BLaER1 treated with 17β-estradiol and CSF1 and Interleukin-3, amounts not matched to agents 10 nM and 100 nM (cell line): ENCODE results near the gene GATA2.
A peak's percentile ranks its signal among the peaks of the same experiment; 100 is the strongest.

Source experiments
- H3K27ac ChIP-seq, 11 experiments: shearing (Covaris generic); formaldehyde crosslinking; 2 replicates each; pipeline ENCODE4 v1.8.1; 2022
- H3K27me3 ChIP-seq, 11 experiments: shearing (Covaris generic); formaldehyde crosslinking; 2 replicates each; pipeline ENCODE4 v1.8.1; 2022
- H3K36me3 ChIP-seq, 11 experiments: shearing (Covaris generic); formaldehyde crosslinking; 2 replicates each; pipeline ENCODE4 v1.8.1; 2022
- H3K4me1 ChIP-seq, 10 experiments: shearing (Covaris generic); formaldehyde crosslinking; 2 replicates each; pipeline ENCODE4 v1.8.1; 2022
- H3K4me2 ChIP-seq, 11 experiments: shearing (Covaris generic); formaldehyde crosslinking; 2 replicates each; pipeline ENCODE4 v1.8.1; 2022
- H3K4me3 ChIP-seq, 10 experiments: shearing (Covaris generic); formaldehyde crosslinking; 2 replicates each; pipeline ENCODE4 v1.8.1; 2022
- H3K9ac ChIP-seq, 11 experiments: shearing (Covaris generic); formaldehyde crosslinking; 2 replicates each; pipeline ENCODE4 v1.8.1; 2022
- H3K9me3 ChIP-seq, 11 experiments: shearing (Covaris generic); formaldehyde crosslinking; replicated peaks in 1 of 11; 2 replicates each; pipeline ENCODE4 v1.8.1; 2022
- H4K20me1 ChIP-seq, 11 experiments: shearing (Covaris generic); formaldehyde crosslinking; 2 replicates each; pipeline ENCODE4 v1.8.1; 2022
- Cebpa-rat ChIP-seq, 11 experiments: shearing (Covaris generic); IDR thresholded peaks; 2 replicates each; pipeline ENCODE4 v1.8.1; 2022

Gene GATA2

DNA sequence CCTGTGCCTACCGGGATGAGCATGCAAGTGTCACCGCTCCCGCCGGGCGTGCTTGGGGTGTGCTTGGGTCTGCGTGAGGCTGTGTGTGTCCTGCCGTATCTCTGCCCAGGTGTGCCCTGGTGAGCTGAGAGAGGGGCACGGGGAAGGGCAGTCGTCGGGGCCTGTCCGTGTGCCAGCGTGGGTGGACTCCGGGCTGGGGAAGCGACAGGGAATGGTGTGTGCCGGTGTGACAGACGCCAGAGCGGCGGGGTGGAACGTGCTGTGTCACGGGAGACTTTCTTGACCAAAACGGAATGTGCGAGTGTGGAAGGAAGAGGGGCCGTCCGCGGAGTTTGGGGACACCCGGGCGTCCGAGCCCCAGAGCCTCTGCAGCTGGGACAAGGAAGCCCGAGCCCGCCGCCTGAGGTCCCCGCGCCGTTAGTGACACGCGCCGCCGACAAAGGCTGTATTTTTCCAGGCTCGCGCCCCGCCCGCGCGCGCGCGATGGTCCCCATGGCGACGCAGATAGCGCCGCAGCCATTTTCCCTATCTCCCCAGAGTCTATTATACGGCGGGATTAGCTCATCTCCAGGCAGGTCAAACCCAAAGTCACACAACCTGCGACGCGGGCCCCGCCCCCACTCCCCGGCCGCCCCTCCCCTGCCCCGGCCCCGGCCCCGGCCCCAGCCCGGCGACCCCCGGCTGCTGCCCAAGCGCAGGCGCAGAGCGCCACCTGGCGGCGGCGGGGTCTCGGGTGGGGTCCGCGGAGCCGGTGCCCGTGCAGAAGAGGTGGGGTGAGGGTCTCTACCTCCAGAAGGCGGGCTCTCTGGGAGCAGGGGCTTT lies 4.5 kb upstream of the GATA2 start:
- no peak overlapping the region for H3K27ac ChIP-seq

DNA sequence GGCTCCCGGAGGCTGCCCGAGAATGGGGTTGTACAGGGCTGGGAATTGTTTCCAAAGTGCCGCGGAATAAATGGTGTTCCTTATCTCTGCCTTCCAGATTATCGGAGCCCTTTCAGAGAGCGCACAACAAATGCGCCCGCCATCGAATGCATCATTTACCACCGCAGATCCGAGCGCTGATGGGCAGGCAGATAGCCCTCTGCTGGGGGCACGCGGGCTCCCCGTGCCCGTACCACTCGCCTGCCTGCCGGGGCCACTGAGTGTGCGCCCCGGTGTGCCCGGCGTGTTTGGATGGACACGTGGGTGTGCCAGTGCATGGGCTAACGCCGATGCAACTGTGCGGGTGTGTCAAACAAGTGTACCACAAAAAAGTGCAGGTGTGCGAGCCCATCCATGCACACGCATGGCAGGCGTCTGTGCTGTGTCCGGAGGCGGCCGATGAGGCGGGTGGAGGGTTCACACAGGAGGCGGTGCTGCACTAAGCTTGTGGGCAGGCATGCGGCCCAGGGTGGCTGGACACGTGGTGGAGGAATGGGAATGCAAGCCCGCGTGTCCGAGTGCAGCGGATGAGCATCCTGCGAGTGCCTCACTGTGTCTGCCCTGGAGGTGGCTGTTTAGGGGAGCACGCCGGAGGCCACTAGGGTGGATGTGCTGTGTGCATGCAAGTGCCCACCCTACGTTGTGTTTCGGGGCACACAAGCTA lies 3.8 kb upstream of the GATA2 start:
- no peaks in the 10 kb centered on the region for H3K36me3 ChIP-seq
- H3K4me2 ChIP-seq = peak overlapping the region; percentile 79 to 95 (median 90); a peak in 20 of 22 replicates
- no peak for TF ChIP-seq Cebpa-rat (IDR thresholded peaks at IDR 0.05)
- peak overlapping the region in 8 of 10 experiments; percentile 48 to 67 (median 60); a peak in 8 of 20 replicates for H3K4me3 ChIP-seq
- H4K20me1 ChIP-seq = peaks cover 0 to 55% (median 28%) of the 10 kb centered on the region in 11 experiments; a peak in 20 of 22 replicates
- H3K27me3 ChIP-seq = peaks cover 59 to 79% (median 72%) of the 10 kb centered on the region in 11 experiments
- peaks cover 0 to 15% (median 9%) of the 10 kb centered on the region in 10 experiments; a peak in 11 of 20 replicates for H3K4me1 ChIP-seq
- no peak overlapping the region; a peak in 1 of 22 replicates for H3K9ac ChIP-seq
- H3K9me3 ChIP-seq = no peaks in the 10 kb centered on the region
- no peak overlapping the region for H3K27ac ChIP-seq

More for the DNA sequence above, 4.5 kb upstream of the GATA2 start:
- no peaks in the 10 kb centered on the region for H3K36me3 ChIP-seq
- H3K27me3 ChIP-seq = peaks cover 51 to 71% (median 64%) of the 10 kb centered on the region in 11 experiments
- H3K9ac ChIP-seq = peak overlapping the region in 9 of 11 experiments; percentile 10 to 65 (median 55); a peak in 14 of 22 replicates
- peak overlapping the region; percentile 48 to 67 (median 60) for H3K4me3 ChIP-seq
- no peak for TF ChIP-seq Cebpa-rat (IDR thresholded peaks at IDR 0.05)
- peaks cover 0 to 47% (median 20%) of the 10 kb centered on the region in 11 experiments; a peak in 20 of 22 replicates for H4K20me1 ChIP-seq
- H3K9me3 ChIP-seq = no peaks in the 10 kb centered on the region
- H3K4me2 ChIP-seq = peak overlapping the region; percentile 79 to 95 (median 90)
- peaks cover 0 to 12% (median 5%) of the 10 kb centered on the region in 10 experiments; a peak in 11 of 20 replicates for H3K4me1 ChIP-seq

DNA sequence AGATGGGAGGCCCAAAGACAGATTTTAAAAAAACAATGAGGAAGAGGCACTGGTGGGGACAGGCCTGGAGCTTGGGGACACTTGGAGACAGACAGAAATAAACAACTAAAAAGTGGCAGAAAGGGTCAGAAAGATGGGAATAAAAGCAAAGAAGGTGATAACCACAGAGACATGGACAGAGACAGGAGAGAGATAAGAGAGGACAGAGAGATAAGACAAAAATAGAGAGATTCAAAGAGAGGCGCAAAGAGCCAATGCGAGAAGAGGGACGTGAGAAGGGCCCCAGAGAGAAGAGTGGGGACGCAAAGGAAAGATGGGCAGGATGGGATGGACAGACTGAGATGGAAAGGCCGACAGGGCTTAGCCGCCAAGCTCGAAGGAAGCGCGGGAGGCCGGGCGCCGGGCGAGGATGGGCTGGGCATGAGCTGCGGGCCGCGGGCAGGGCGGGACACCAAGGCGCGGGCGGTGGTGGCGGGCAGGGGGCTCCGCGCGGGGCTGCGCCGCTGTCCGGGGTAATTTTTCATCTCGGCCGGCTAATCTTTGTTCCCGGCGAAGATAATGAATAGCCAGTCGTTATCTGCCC lies 3.1 kb upstream of the GATA2 start:
- no peak overlapping the region for H3K4me2 ChIP-seq
- no peak overlapping the region for H3K27ac ChIP-seq
- H3K4me3 ChIP-seq = no peak overlapping the region
- no peak for TF ChIP-seq Cebpa-rat (IDR thresholded peaks at IDR 0.05)
- H3K9me3 ChIP-seq = no peaks in the 10 kb centered on the region
- H3K36me3 ChIP-seq = no peaks in the 10 kb centered on the region
- H4K20me1 ChIP-seq = peaks cover 0 to 61% (median 34%) of the 10 kb centered on the region in 11 experiments; a peak in 20 of 22 replicates
- peaks cover 65 to 85% (median 78%) of the 10 kb centered on the region in 11 experiments for H3K27me3 ChIP-seq
- peaks cover 0 to 15% (median 9%) of the 10 kb centered on the region in 10 experiments; a peak in 11 of 20 replicates for H3K4me1 ChIP-seq
- no peak overlapping the region for H3K9ac ChIP-seq

DNA sequence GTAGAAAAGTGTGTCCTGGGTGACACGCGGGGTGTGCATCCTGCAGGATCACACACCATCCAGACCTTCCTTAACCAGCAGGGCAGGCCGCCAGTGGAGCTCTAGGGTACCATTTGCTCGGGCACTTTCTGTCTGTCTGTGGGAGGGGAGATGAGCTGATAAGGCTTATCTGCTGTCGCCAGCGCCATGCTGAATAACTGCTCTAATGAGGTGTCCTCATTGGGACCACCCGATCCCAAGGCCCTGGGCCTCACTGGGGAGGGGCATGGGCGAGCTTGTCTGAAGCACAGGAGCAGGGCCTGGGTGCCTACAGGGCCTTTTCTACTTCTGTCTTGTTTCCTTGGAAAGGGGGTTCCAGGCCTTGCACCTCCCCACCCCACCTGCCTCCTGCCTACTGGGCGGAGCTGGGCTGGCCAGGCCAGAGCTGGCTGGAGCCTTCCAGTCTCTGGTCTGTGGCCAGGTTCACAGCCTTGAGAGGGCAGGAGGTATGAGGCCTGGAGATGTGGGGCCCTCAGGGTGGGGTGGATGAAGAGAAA lies 2.5 kb upstream of the GATA2 start:
- TF ChIP-seq Cebpa-rat (IDR thresholded peaks at IDR 0.05) = no peak
- Histone ChIP-seq H3K9me3 (no peaks in the 10 kb centered on the region; a peak in 1 of 22 replicates), H3K27ac (no peak overlapping the region), H4K20me1 (peaks cover 0 to 67% (median 40%) of the 10 kb centered on the region in 11 experiments; a peak in 20 of 22 replicates), H3K36me3 (no peaks in the 10 kb centered on the region), H3K9ac (no peak overlapping the region), H3K27me3 (peaks cover 71 to 91% (median 84%) of the 10 kb centered on the region in 11 experiments), H3K4me2 (no peak overlapping the region), H3K4me1 (peaks cover 0 to 15% (median 10%) of the 10 kb centered on the region in 10 experiments; a peak in 12 of 20 replicates), H3K4me3 (no peak overlapping the region)

DNA sequence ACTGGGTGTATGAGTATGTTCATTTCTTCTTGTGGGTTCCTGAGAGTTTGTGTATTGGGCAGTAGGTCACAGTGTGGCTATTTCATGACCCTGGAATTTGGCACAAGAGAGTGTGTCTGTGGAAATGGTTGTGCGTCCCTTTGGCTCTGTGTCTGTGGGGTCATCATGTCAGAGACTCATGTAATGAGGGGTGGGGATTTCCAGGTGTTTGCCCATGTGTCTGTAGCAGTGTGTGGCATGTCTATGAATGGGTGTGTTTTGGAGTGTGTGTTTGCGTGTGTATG lies 1.3 kb upstream of the GATA2 start:
- Histone ChIP-seq H3K36me3 (no peaks in the 10 kb centered on the region), H3K4me2 (no peak overlapping the region), H4K20me1 (peaks cover 4 to 79% (median 52%) of the 10 kb centered on the region in 11 experiments; a peak in 20 of 22 replicates), H3K9ac (no peak overlapping the region), H3K27ac (no peak overlapping the region), H3K9me3 (no peaks in the 10 kb centered on the region; a peak in 1 of 22 replicates), H3K4me3 (no peak overlapping the region), H3K27me3 (peaks cover 83 to 98% (median 95%) of the 10 kb centered on the region in 11 experiments), H3K4me1 (peaks cover 9 to 27% (median 21%) of the 10 kb centered on the region in 10 experiments)
- no peak for TF ChIP-seq Cebpa-rat (IDR thresholded peaks at IDR 0.05)

DNA sequence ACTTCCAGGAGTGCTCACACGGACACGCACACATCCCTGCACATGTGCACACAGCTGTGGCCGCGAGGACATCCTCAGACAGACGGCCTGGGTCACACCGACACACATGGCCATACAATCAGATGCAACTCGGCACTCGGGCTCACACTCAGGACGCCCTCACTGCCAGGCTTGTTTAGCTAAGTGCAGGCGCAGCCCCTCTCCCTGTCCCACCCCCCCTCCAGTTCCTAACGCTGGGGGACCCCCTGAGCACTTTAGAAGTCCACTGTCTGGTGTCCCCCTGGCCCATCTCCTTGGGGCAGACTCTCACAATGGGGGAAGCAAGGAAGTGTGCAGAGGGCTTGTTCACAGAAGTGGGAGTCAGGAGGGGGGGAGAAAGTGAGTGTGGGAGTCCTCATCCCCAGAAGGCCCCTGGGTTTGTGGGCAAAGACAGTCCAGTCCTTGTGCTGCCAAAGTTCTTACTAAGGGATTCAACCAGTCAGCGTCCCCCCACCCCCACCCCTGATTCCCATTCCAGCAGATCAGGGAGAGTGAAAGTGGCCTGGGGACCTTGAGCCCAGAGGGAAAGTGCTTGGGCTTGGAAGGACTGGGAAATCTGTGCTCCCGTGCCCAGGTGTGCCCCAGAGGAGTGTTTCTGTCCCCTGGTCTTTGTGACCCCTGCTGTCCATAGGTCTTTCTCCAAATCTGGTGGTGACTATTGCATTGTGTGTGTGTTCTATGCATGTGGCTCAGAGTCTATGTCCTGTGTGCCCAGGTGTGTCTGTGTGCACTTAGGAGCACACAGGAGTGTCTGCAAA lies 767 bp upstream of the GATA2 start:
- Histone ChIP-seq H3K9ac (no peak overlapping the region), H3K36me3 (no peaks in the 10 kb centered on the region), H3K4me3 (no peak overlapping the region), H3K27ac (no peak overlapping the region), H3K4me1 (peaks cover 15 to 32% (median 27%) of the 10 kb centered on the region in 10 experiments), H3K4me2 (no peak overlapping the region), H4K20me1 (peaks cover 4 to 85% (median 57%) of the 10 kb centered on the region in 11 experiments; a peak in 20 of 22 replicates), H3K9me3 (no peaks in the 10 kb centered on the region; a peak in 1 of 22 replicates), H3K27me3 (peaks cover 88 to 98% (median 97%) of the 10 kb centered on the region in 11 experiments)
- TF ChIP-seq Cebpa-rat (IDR thresholded peaks at IDR 0.05) = no peak

DNA sequence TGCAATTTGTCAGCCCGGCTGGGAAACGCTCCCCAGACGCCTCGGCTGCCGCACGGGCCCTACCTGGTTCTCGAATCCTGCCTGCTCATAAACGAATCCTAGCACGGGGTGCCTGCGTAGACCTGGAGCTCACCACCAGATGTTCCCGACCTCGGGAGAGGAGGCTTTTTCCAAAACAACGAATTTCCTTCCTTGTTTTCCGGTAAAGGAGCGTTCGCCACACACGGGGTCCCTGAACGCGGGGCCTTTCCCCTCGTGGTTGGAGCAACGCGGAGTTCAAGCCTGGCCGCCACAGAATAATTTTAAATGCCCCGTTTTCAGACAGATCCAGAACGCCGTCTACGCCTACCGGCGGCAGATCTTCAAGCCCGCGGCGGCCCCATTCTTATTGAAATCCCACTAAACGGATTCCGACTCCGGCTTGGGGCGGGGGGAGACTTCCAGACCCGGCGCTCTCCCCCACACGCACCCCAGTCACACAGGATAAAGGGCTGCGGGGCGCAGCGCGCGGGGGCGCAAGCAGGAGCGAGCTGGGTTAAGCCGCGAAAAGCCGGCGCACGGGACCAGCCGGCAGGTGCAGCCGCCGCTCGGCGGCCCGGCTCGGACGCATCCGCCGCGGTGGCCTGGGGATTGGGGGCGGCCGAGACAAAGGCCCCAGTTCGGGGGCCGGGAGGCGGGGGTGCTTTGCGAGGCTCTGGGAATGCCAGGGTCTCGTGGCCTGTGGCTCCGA lies 895 bp downstream of the GATA2 start:
- H3K4me2 ChIP-seq = peak overlapping the region; percentile 31 to 74 (median 61); a peak in 21 of 22 replicates
- peaks cover 26 to 46% (median 42%) of the 10 kb centered on the region in 10 experiments for H3K4me1 ChIP-seq
- no peaks in the 10 kb centered on the region; a peak in 1 of 22 replicates for H3K9me3 ChIP-seq
- H3K36me3 ChIP-seq = no peaks in the 10 kb centered on the region
- H3K4me3 ChIP-seq = peak overlapping the region in 8 of 10 experiments; percentile 2 to 42 (median 20); a peak in 6 of 20 replicates
- H3K27me3 ChIP-seq = peaks cover 100% of the 10 kb centered on the region in 11 experiments
- peaks cover 4 to 98% (median 74%) of the 10 kb centered on the region in 11 experiments; a peak in 20 of 22 replicates for H4K20me1 ChIP-seq
- H3K9ac ChIP-seq = no peak overlapping the region
- no peak for TF ChIP-seq Cebpa-rat (IDR thresholded peaks at IDR 0.05)
- no peak overlapping the region for H3K27ac ChIP-seq
